SU-DHL-6 (cell line): ENCODE results near the gene RBM26.

ENCODE experiments used
- CTCF ChIP-seq: fragments of 200-600 bp; sonication (generic); IDR thresholded peaks from one replicate; pipeline ENCODE4 v1.5.1; 2017; ENCODE audit warnings: antibody characterized with exemption, mild to moderate bottlenecking, low read length, moderate library complexity; ENCODE audit not compliant: insufficient read depth, poor library complexity, severe bottlenecking
- EZH2phosphoT487 ChIP-seq: fragments of 200-600 bp; sonication (generic), shearing (Covaris generic); conservative IDR thresholded peaks from 2 replicates; pipeline ENCODE4 v1.6.1; 2018; ENCODE audit warnings: mild to moderate bottlenecking, antibody characterized with exemption, low read length, moderate library complexity, mixed read lengths

- no peak for TF ChIP-seq CTCF
- TF ChIP-seq EZH2phosphoT487 = no peak
Observed at GRCh38 chr13:79440958-79441528, 35.0 kb upstream of the RBM26 start.
